ENCODE results near the gene LRRK1.

DNA sequence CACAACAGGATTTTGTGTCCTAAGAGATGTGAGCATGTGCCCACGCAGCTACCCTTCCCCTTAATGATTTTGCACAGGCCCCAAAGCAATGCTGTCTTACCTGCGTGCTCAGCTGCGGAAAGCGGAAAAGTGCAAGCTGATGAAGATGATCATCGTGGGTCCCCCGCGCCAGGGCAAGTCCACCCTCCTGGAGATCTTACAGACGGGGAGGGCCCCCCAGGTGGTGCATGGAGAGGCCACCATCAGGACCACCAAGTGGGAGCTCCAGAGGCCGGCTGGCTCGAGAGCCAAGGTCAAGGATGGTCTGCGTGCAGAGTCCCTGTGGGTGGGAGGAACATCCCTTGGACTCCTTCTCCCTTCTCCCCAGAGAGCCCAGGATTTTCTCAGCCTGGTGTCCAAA lies 103.1 kb downstream of the LRRK1 start:
- TF ChIP-seq EZH2 (IDR thresholded peaks at IDR 0.05; ENCODE audit: low read length), result no peak
- TF ChIP-seq, protein P1, sequence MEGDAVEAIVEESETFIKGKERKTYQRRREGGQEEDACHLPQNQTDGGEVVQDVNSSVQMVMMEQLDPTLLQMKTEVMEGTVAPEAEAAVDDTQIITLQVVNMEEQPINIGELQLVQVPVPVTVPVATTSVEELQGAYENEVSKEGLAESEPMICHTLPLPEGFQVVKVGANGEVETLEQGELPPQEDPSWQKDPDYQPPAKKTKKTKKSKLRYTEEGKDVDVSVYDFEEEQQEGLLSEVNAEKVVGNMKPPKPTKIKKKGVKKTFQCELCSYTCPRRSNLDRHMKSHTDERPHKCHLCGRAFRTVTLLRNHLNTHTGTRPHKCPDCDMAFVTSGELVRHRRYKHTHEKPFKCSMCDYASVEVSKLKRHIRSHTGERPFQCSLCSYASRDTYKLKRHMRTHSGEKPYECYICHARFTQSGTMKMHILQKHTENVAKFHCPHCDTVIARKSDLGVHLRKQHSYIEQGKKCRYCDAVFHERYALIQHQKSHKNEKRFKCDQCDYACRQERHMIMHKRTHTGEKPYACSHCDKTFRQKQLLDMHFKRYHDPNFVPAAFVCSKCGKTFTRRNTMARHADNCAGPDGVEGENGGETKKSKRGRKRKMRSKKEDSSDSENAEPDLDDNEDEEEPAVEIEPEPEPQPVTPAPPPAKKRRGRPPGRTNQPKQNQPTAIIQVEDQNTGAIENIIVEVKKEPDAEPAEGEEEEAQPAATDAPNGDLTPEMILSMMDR (optimal IDR thresholded peaks at IDR 0.05 in 1 of 3, IDR thresholded peaks at IDR 0.05 in 1 of 3, conservative IDR thresholded peaks at IDR 0.05 in 1 of 3; ENCODE audit: extremely low read depth in 1 of 3, insufficient read depth in 2 of 3, low read length in 3 of 3), result no peak
